Activated CD8-positive, alpha-beta memory T cell treated with anti-CD3 and anti-CD28 coated beads, Interleukin-2, amount 50 U/mL, for 4 hours (primary cell): Measurements from ENCODE around the gene CCDC40.
A peak's percentile ranks its signal among the peaks of the same experiment; 100 is the strongest.

ENCODE experiments used
- DNase-seq: peaks from one replicate; pipeline ENCODE4 v3.0.0-alpha.2; 2020

Gene CCDC40

DNA sequence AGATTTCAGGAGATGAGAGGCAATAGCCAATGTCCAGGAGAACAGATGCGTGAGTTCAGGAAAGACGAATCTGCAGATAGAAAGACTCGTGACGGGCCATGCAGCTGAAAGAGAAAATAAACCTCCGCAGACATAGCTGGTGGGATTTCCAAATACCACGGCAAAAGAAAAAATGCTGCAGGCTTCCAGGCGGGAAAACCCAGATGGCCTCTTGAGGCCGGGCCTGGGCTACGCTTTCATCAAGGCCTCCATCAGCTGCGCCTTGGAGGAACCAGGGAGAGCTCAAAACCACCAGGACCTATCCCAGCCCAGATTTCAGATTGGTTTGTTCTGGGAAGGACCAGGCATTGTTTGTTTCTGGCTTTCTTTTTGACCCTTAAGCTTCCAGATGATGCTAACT, 16.7 kb downstream of the CCDC40 start:
- DNase-seq = no peak

DNA sequence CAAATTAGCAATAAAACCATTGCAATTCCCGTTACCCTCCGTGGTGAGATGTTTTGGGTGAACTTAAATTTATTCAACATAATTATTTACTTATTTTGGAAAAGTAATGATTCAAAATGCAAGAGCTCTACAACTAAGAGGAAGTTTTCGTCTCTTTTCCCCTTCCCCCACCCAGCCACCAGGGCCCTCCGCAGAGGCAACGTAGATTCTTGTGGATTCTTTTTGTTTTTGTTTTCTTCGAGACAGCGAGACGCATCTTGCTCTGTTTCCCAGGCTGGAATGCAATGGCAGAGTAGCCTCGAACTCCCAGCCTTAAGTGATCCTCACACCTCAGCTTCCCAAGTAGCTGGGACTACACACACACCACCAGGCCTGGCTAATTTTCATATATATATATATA, 19.2 kb downstream of the CCDC40 start:
- no peak for DNase-seq

DNA sequence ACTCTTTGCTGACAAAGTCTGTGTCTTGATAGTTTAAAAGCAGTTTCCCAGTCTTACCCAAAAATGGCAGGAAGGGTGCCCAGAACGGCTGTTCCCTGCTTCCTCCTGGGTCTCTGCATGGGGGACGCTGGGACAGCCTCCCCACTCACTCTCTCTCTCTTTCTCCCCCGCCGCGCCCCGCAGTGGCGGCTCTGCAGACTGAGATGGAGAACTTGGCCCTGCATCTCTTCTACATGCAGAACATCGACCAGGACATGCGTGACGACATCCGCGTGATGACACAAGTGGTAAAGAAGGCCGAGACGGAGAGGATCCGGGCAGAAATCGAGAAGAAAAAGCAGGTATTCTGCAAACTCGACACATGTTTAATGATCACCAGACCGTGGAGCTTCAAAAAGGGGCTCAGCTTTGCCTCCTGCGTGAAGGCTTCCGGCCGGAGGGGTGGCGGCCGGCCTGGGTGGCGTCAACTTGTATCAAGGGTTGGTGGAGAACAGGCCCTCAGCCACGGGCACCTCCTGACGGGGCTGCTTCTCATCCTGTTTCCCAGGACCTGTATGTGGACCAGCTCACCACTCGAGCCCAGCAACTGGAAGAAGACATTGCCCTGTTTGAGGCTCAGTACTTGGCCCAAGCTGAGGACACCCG, 22.0 kb downstream of the CCDC40 start:
- DNase-seq = no peak

DNA sequence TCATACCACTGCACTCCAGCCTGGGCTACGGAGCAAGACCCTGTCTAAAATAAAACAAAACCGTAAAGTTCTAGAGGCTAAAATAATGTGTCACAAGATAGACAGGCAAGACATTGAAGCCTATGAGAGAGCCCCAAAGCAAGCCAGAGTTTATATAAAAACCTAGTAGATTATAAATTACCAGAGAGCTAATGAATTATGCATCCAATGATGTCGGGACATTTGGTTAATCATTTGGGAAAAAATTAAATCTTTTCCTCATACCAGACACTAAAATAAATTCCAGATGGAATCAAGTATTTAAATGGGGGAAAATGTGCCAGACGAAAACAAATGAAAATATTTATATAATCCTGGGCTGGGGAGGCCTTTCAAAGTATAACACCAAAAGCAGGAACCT, 24.2 kb downstream of the CCDC40 start:
- no peak for DNase-seq

DNA sequence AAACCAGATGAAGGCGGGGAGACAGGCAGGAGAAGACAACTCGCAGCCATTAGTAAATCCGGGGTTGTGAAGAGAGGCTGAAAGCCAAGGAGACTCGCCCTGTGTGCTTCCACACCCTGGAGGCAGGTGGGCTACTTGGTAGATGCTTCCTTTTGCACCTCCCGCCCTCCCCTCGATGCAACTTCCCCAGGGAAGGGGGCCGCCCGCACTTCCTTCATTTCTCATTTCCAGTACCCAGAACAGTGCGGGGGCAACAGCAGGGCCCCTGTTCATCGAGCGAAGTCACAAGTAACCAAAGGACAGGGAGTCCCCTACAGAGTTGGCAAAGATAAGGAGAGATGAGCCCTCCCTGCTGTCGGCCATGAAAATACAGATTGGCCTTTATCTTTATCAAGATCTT, 25.0 kb downstream of the CCDC40 start:
- no peak for DNase-seq

DNA sequence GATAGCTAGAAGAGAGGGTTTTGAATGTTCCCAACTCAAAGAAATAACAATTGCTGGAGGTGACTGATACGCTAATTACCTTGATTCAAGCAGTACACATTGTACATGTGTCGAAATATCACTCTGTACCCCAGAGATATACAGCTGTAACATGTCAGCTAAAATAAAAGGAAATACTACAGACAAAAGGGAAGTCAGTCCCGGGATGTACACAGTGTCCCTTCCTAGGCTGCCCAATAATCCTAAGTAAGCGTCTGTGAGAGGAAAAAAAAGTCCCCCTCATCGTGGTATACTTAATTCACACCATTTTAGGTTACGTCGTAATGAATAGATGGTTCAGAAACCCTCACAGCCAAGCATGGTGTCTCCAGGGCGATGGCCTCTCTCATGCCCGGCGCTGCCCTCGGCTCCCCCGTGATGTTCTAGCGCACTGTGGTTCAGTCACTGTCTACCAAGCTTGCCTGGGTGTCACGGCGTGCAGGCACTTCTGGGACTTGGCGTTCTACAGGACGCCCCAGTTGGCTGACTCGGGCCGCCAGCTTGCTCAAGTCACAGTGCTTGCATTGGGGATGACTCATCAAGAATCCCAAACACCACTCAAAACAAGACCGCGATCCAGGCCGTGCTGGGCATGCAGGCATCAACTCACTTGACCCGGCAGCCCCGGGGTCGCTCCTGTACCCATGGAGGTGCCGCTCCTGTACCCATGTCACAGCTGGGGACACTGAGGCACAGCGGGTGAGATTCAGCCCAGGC, 27.6 kb downstream of the CCDC40 start:
- no peak for DNase-seq

DNA sequence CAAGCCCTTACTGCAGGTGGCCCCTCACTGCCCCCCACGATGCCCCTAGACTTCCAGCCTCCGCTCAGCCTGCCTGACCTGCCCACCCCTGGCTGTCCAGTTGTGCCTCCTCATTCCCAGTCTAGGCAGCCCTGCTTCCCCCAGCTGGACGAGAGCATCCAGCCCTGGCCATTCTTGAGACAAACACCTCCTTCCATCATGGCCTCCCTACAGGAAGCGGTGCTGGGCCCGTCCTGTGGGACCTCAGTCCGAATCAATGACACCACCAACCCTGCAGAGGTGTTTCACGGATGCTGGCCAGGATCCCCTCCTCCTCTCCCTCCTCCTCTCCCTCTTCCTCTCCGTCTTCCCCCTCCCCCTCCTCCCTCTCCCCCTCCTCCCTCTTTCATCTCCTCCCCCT, 28.3 kb downstream of the CCDC40 start:
- no peak for DNase-seq

DNA sequence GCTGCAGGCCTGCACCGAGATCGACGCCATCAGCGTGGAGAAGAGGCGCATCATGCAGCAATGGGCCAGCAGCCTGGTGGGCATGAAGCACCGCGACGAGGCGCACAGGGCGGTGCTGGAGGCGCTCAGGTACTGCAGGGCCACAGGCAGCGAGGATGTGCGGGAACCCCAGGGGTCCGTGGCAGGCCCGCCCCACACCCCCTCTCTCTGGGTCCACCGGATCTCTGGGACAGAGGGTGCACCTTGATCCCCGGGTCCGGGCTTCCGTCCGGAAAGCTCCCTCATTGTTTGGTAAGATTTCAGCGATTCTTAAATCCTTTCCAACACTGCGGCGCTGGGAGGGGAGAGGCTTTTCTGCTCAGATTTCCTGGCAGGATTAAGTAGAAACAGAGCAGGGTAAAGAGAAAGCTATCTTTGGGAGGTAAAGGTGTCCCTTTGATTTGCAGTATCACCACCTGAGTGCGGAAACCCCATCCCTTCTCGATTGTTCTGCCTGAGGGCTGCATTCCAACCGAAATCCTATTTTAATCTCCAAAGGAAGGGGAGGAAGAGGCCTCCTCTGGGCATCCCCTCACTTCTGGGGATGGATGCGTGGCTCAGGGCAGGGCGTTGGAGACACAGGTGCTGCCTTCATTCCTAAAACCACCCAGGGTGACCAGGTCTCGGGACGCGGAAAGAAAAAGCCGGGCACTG, 29.2 kb downstream of the CCDC40 start:
- DNase-seq = no peak

DNA sequence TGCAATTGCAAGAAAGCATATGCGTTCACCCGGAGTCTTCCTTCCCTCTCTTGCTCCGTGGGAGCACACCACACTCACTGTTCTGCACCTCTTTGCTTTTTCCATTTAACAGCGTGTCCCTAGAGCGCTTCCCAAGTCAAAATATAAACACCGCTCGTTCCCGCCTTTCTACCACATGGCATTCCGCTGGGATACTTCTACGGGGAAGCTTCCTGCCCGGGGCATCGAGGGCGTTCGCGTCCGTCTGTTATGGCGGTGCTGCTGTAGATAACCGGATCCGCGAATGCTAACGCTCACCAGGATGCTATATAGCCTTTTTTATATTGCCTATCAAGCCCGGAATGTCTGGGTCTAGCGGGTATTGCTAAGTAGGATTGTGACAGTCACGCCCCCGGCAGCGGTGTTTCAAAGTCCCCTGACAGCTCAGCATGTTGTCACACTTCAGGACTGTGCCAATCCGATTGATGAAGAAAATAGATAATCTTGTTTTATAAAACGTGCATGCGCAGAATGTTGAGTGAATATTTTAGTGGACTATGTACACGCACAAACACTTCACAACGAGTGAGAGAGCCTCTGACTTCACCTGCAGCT, 31.0 kb downstream of the CCDC40 start:
- no peak for DNase-seq

DNA sequence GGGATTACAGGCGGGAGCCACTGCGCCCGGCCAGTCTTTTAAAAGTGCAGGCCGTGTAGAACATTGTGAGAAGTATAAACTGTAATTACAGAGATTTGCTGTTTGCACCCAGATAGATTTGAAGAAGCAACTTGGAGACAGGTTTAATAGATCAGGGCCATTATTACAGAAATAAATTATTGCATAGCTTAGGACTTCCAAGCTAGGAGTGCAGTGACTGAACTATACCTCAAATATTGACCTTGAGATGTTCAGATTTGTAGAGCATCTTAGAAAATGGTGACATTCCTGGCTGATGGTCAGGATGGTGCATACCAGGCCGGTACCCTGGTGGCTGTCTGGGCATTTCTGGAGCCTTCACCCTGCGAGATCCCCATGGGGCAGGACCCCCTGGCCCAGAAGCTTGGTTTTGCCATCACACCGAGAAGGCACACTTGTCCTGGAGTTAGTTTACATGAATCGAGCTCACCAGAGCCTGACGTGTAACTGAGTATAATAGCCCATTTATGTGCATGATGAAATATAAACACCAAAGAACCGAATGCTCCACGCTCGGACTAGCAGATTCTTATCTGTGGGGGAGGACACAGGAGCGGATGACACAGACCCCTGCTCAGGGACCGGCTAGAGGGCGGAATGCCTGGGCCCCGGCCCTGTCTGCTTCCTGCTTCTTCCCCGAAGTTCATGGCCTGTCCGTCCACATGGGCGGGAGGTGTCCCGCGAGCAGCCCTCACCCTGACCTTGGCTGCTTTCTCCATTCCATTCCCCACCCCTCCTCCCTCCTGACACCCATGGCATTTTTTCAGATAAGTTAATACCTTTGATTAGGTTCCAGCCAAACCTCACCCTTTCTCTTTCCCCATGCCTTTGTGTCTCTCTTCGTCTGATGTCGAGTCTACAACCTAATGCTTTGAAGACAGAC, 32.1 kb downstream of the CCDC40 start:
- DNase-seq = no peak

DNA sequence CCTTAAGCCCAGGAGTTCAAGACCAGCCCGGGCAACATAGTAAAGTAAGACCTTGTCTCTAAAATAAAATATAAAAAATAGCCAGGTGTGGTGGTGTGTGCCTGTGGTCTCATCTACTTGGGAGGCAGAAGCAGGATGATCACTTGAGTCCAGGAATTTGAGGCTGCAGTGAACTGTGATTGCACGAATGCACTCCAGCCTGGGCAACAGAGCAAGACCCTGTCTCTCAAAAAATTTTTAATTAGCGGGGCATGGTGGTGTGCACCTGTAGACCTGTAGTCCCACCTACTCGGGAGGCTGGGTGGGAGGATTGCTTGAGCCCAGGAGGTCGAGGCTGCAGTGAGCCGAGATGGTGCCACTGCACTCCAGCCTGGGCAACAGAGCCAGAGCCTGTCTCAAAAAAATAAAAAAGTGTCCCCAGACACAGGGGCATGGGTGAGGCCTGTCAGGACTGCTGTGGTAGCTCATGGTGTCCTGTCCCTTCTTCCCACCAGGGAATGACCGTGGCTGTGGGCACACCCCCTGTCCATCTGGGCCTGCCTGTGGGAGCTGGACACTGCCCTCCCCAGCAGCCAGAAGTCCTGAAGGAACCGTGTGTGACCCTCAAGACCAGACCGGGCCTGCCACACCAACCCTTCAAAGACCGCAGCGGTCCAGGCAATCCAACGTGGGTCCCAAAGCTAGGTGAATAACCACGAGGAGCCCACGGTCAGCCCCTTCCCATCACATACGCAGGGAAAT, 34.1 kb downstream of the CCDC40 start:
- DNase-seq = no peak

DNA sequence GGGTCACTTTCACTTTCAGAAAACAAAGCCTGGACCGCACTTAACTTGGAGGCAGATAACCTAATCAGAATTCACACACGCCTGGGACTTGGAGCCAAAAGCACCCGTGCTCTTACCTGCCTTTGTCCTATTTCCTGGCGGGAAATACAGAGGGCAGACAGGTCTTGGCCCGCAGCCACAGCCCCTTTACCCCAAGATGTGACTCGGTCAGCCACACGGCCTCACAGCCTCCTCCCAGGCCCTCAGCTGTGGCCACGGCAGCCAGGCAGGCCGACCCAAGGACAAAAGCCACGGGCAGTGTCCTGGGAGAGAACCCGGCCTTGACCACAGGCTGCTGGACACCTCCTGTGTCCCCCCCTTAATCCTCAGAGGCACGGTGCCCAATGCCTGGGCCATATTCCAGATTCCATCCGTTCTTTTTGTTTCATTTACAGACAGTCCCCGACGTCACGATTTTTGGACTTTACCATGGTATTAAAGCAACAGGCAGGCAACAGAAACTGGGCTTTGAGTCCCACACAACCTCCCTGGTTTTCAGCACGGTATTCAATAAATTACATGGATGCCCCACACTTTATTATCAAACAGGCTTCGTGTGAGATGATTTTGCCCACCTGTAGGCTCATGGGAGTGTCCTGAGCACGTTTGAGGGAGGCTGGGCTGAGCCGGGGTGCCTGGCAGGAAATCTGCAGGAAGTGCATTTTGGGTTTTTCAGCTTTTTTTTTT, 34.8 kb downstream of the CCDC40 start:
- DNase-seq = no peak

DNA sequence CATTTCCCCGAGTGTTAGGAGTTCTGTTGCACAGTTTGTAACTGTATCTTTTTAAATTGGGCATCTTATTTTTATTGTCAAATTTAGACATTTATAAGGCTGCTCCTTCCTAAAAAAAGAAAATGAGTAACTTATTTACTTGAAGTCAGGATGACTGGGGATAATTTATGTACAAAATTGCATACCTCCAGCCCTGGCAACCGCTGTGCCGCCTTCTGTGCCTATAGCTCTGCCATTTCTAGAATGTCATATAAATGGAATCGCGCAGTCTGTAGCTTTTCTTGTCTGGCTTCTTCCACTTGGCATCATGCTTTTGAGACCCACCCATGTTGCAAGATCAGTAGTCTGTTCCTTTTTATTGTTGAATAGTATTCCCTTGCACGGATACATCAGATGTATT, 36.0 kb downstream of the CCDC40 start:
- no peak for DNase-seq

DNA sequence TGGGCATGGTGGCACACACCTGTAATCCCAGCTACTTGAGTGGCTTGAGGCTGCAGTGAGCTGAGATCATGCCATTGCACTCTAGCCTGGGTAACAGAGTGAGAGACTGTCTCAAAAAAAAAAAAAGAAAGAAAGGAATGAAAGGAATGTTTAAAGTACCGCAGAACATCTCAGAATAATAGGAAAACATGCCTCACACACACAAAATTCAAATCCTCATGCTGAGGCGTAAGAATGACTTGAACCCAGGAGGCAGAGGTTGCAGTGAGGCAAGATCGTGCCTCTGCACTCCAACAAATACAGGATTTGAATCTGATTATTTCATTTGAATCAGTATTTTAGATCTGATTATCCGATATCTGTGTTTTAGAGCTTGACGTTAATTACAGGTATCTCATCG, 43.6 kb downstream of the CCDC40 start:
- no peak for DNase-seq

DNA sequence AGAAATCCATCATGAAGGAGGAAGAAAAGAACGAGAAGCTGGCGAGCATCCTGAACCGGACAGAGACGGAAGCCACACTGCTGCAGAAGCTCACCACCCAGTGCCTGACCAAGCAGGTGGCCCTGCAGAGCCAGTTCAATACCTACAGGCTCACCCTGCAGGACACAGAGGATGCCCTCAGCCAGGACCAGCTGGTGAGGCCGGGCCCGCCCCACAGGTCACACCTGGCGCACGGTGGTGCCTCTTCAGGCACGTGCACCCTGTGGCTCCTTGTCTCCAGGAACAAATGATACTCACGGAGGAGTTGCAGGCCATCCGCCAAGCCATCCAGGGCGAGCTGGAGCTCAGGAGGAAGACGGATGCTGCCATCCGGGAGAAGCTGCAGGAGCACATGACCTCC, 45.2 kb downstream of the CCDC40 start:
- DNase-seq = no peak

DNA sequence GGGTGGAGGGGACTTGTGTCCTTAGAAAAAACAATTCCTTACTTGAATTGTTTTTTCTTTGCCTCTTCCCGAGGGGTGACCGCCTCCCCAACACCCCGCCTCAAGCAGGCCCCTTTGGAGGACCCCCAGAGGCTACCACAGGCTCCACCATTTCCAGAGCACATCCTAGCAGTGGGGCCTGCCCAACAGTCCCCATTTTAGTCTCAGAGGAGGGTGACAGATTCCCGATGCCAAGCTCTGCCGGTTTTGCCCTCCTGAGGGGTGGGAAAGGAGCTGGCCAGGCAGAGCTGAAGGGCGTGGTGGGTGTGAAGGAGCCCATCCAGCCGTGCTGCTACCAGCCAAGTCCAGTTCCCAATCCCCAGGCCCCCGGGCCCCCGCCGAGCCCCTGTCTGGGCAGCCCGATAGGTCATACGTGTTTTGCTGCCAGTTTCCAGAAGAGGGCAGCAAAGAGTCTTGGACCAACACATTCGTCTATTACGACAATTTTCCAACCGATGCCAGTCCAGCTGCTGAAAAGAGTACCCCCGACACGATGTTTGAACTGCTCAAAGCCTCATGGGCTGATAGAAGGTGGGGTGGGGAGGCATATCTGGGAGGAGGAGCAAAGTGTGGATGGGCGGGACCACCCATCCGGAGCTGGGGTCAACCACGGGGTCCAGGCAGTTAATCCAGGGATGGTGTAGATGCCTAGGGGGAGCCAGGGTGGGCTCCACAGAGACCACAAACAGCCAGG, 46.1 kb downstream of the CCDC40 start:
- peak; percentile 67 for DNase-seq

DNA sequence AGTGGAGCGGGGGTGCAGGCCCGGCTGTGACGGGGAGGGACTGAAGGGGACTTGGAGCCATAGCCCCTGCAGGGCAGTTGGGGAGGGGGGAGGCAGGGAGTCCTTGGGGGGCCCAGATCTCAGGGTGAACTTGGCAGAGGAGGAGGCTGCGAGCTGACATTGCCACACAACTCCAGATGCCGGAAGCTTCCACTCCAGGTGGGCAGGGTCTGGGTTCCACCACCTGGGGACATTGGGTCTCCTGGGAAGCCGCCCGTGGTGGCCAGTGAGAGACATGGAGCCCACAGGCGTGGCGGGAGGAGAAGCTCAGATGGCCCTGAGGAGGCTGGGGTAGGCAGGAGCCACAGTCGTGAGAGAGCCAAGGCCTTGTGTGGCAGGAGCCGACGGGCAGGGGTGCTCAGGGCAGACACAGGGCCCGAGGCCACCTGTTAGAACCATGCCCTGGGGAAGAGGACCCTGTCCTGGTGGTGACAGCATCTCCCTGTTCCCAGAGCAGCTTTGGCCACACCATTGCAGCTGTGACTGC, 46.8 kb downstream of the CCDC40 start:
- DNase-seq = no peak

DNA sequence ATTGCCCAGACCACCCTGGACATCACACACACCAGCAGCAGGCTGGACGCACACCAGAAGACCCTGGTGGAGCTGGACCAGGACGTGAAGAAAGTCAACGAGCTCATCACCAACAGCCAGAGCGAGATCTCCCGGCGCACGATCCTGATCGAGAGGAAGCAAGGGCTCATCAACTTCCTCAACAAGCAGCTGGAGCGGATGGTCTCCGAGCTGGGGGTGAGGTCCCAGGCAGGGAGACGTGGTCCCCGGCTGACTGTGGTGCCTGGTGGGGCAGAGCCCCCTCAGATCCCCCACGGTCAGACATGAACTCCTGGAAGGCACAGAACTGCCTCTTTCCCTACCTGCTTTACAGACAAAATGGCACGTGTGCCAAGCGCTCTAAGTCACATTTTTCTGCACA, 48.3 kb downstream of the CCDC40 start:
- no peak for DNase-seq

DNA sequence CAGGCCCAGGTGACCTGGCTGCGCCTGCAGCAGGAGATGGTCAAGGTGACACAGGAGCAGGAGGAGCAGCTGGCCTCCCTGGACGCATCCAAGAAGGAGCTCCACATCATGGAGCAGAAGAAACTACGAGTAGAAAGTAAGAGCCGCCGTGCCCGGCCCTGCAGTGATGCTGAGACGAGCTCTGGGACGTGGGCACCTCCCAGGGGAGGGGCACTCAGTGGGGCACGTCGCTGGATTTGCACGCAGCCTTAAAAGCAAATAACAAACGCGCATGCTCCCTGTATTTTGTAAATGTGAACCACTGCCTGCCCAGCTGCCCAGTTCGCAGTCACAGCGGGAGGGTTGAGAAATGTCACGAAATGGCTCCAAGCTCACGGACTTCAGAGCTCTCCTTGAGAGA, 49.6 kb downstream of the CCDC40 start:
- DNase-seq = no peak

DNA sequence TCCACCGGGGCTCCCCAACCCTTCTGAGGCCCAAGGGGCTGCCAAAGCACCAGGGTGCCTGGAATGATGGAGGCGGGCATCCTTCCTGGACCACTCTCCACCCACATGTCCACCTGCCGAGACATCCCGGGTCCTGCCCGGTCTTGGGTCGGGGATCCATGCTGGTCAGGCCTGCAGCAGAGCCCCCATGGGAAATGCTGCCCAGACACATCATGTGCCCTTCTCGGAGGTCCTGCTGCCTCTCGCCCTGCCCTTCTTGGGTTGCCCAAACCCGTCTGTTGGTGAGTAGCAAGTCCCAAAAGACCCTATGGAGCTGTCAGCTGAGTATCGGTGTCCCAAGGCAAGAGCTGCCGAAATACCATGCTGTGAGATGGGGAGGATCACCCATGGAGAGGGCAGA, 50.2 kb downstream of the CCDC40 start:
- no peak for DNase-seq
